SU-DHL-6 (cell line): ENCODE results near the gene PROX2.

Source experiments
- H2AFZ ChIP-seq: fragments of 200-600 bp; sonication (generic); 2 replicates; pipeline ENCODE4 v1.6.1; 2014; ENCODE audit warnings: low read depth, mild to moderate bottlenecking, moderate library complexity, mixed read lengths, antibody characterized with exemption, low read length; ENCODE audit not compliant: severe bottlenecking
- H3F3A ChIP-seq: fragments of 200-600 bp; shearing (Covaris generic); 2 replicates; pipeline ENCODE4 v1.6.0; 2016; ENCODE audit warnings: antibody characterized with exemption, mild to moderate bottlenecking; ENCODE audit not compliant: insufficient read depth
- H3K27ac ChIP-seq: fragments of 200-600 bp; sonication (generic); 2 replicates; pipeline ENCODE4 v1.5.1; 2016; ENCODE audit warnings: low read depth, mild to moderate bottlenecking, low read length, moderate library complexity, mixed read lengths
- H3K27me3 ChIP-seq: fragments of 200-600 bp; sonication (generic), shearing (Covaris generic); 2 replicates; pipeline ENCODE4 v1.6.0; 2014; ENCODE audit warnings: mild to moderate bottlenecking, low read length
- H3K36me3 ChIP-seq: fragments of 200-600 bp; sonication (generic); 2 replicates; pipeline ENCODE4 v1.6.1; 2014; ENCODE audit warnings: mild to moderate bottlenecking, low read length, mixed read lengths
- H3K4me2 ChIP-seq: fragments of 300-600, 200-600 bp; shearing (Covaris generic), sonication (generic); 2 replicates; pipeline ENCODE4 v1.6.0; 2014; ENCODE audit warnings: low read length, low read depth, mild to moderate bottlenecking; ENCODE audit not compliant: poor library complexity, severe bottlenecking
- H3K4me3 ChIP-seq: fragments of 200-600 bp; sonication (generic); 2 replicates; pipeline ENCODE4 v1.5.1; 2014; ENCODE audit warnings: antibody characterized with exemption, low read length, mild to moderate bottlenecking, mixed read lengths; ENCODE audit not compliant: insufficient read depth, poor library complexity, severe bottlenecking
- H3K79me2 ChIP-seq: fragments of 200-600 bp; sonication (generic); 2 replicates; pipeline ENCODE4 v1.6.1; 2014; ENCODE audit warnings: mild to moderate bottlenecking, low read length, moderate library complexity; ENCODE audit not compliant: insufficient read depth
- H3K9ac ChIP-seq: fragments of 200-600 bp; sonication (generic); 2 replicates; pipeline ENCODE4 v1.7.0; 2014; ENCODE audit warnings: mild to moderate bottlenecking, low read length
- H3K9me2 ChIP-seq: fragments of 200-600 bp; sonication (generic); replicated peaks from 2 replicates; pipeline ENCODE4 v1.6.1; 2014; ENCODE audit warnings: low read length; ENCODE audit not compliant: insufficient read depth
- H3K9me3 ChIP-seq: fragments of 200-600 bp; sonication (generic); 2 replicates; pipeline ENCODE4 v1.6.1; 2014; ENCODE audit warnings: low read length, mixed read lengths; ENCODE audit not compliant: insufficient read depth
- H4K20me1 ChIP-seq: fragments of 200-600 bp; sonication (generic); 2 replicates; pipeline ENCODE4 v1.6.1; 2014; ENCODE audit warnings: low read depth, mild to moderate bottlenecking, antibody characterized with exemption, low read length, moderate library complexity, mixed read lengths
- CTCF ChIP-seq: fragments of 200-600 bp; sonication (generic); IDR thresholded peaks from one replicate; pipeline ENCODE4 v1.5.1; 2017; ENCODE audit warnings: antibody characterized with exemption, mild to moderate bottlenecking, low read length, moderate library complexity; ENCODE audit not compliant: insufficient read depth, poor library complexity, severe bottlenecking
- EZH2phosphoT487 ChIP-seq: fragments of 200-600 bp; sonication (generic), shearing (Covaris generic); conservative IDR thresholded peaks from 2 replicates; pipeline ENCODE4 v1.6.1; 2018; ENCODE audit warnings: mild to moderate bottlenecking, antibody characterized with exemption, low read length, moderate library complexity, mixed read lengths

PROX2 gene

GRCh38 chr14:74829251-74829650, 46.7 kb downstream of the PROX2 start:
- no peaks in the 10 kb centered on the region for H4K20me1 ChIP-seq
- 0 out of 2 replicates have a peak, but pooled peaks cover 4% of the 10 kb centered on the region for H3F3A ChIP-seq
- TF ChIP-seq CTCF (no peak), EZH2phosphoT487 (no peak)
- no peak overlapping the region for H3K4me3 ChIP-seq
- peaks cover 17% of the 10 kb centered on the region; the same call in 1 of the 2 replicates for H3K36me3 ChIP-seq
- H3K27me3 ChIP-seq: no peaks in the 10 kb centered on the region
- no peaks in the 10 kb centered on the region for H3K79me2 ChIP-seq
- H3K9me2 ChIP-seq: no peaks in the 10 kb centered on the region
- H3K27ac ChIP-seq: no peak overlapping the region
- no peak overlapping the region for H3K4me2 ChIP-seq
- H2AFZ ChIP-seq: no peak overlapping the region
- no peak overlapping the region for H3K9ac ChIP-seq
- H3K9me3 ChIP-seq: no peaks in the 10 kb centered on the region

GRCh38 chr14:74826574-74826973, 49.4 kb downstream of the PROX2 start:
- no peaks in the 10 kb centered on the region for H3K9me3 ChIP-seq
- H3K9me2 ChIP-seq: no peaks in the 10 kb centered on the region
- H3K27ac ChIP-seq: no peak overlapping the region
- no peak overlapping the region for H3K9ac ChIP-seq
- H4K20me1 ChIP-seq: no peaks in the 10 kb centered on the region
- no peak for TF ChIP-seq EZH2phosphoT487
- no peak for TF ChIP-seq CTCF
- no peaks in the 10 kb centered on the region for H3K79me2 ChIP-seq
- H2AFZ ChIP-seq: no peak overlapping the region
- peaks cover 2% of the 10 kb centered on the region; the same call in 1 of the 2 replicates for H3F3A ChIP-seq
- no peak overlapping the region for H3K4me3 ChIP-seq
- H3K27me3 ChIP-seq: no peaks in the 10 kb centered on the region
- peaks cover 37% of the 10 kb centered on the region; the same call in 1 of the 2 replicates for H3K36me3 ChIP-seq
- H3K4me2 ChIP-seq: no peak overlapping the region
